HepG2 (cell line): ENCODE results near the gene MYO10. TPM values are rescaled to one million over a fixed set of nuclear protein-coding genes. Genes with fewer than 3 reads are reported as not detected.

Source experiments
- ATAC-seq: fragments of 200-7000 bp; cut with Tn5 transposase; 3 replicates; pipeline ENCODE4 v1.9.1; 2020; ENCODE audit warnings: mild to moderate bottlenecking, moderate library complexity
- BruUV-seq: library from RNA; stranded (reverse); fragments of 400-500 nt; replicated peaks from 2 replicates; lab custom pipeline; 2021; lab: Mats Ljungman, UMichigan
- CTCF ChIA-PET: fragments of 300-600 bp; formaldehyde crosslinking; extraction: SDS; loops from one replicate; lab custom pipeline; 2021; ENCODE audit warnings: low total read pairs, inconsistent platforms, low intra/inter-chr PET ratio; lab: Yijun Ruan, JAX
- POLR2A ChIA-PET: fragments of 350-600 bp; sonication (Branson Sonifier 250); formaldehyde crosslinking; loops from one replicate; lab custom pipeline; 2020; ENCODE audit warnings: antibody characterized with exemption, inconsistent platforms; lab: Yijun Ruan, JAX
- DNase-seq: peaks from one replicate; pipeline ENCODE4 v3.0.0-alpha.2; 2015; ENCODE audit warnings: low spot score
- FAIRE-seq: peaks from 3 replicates; lab custom pipeline; 2011; peaks lifted over from hg19 to GRCh38; lab: Jason Lieb, UNC
- H2AFZ ChIP-seq: one replicate; pipeline ENCODE4 v1.6.1; 2011; ENCODE audit warnings: low read length, inconsistent platforms
- H3K27ac ChIP-seq: fragments of 300-600 bp; 3 replicates; pipeline ENCODE4 v1.8.0; 2011; ENCODE audit warnings: mixed run types, mild to moderate bottlenecking, mixed read lengths, low read length, inconsistent platforms; ENCODE audit not compliant: insufficient read depth; ENCODE audit errors: extremely low read length
- H3K27me3 ChIP-seq, 2 experiments: fragments of 200-600 bp in 1 of 2; 2 replicates in 1 of 2; 3 replicates in 1 of 2; pipeline versions ENCODE4 v1.6.0 to v1.8.0; 2011; ENCODE audit warnings: low read length in 2 of 2, mild to moderate bottlenecking in 2 of 2, moderate library complexity in 2 of 2, inconsistent platforms in 1 of 2; ENCODE audit not compliant: insufficient read depth in 2 of 2, control insufficient read depth in 1 of 2
- H3K36me3 ChIP-seq, 2 experiments: fragments of 200-600 bp in 1 of 2; replicated peaks in 1 of 2; 2 replicates in 1 of 2; 3 replicates in 1 of 2; pipeline versions ENCODE4 v1.5.1 to v1.8.0; 2011; ENCODE audit warnings: low read length in 2 of 2, inconsistent platforms in 1 of 2; ENCODE audit not compliant: insufficient read depth in 2 of 2, control insufficient read depth in 1 of 2
- H3K4me1 ChIP-seq: 2 replicates; pipeline ENCODE4 v1.5.1; 2012; ENCODE audit warnings: low read length, inconsistent platforms; ENCODE audit not compliant: insufficient read depth
- H3K4me2 ChIP-seq: 2 replicates; pipeline ENCODE4 v1.6.0; 2011; ENCODE audit warnings: low read depth, low read length, inconsistent platforms
- H3K4me3 ChIP-seq, 3 experiments: fragments of 200-600 bp in 1 of 3; sonication (generic), shearing (Covaris generic) in 1 of 3; replicated peaks in 1 of 3; 2 replicates each; pipeline ENCODE4 v1.5.1; 2011 to 2016; ENCODE audit warnings: low read length in 3 of 3, inconsistent platforms in 2 of 3, low read depth in 2 of 3, mild to moderate bottlenecking in 2 of 3, control low read depth in 1 of 3, mixed read lengths in 1 of 3; ENCODE audit not compliant: insufficient read depth in 1 of 3
- H3K79me2 ChIP-seq: one replicate; pipeline ENCODE4 v1.6.1; 2011; ENCODE audit warnings: low read length, inconsistent platforms; ENCODE audit not compliant: insufficient read depth
- H3K9ac ChIP-seq: 2 replicates; pipeline ENCODE4 v1.6.0; 2011; ENCODE audit warnings: mild to moderate bottlenecking, low read depth, low read length, inconsistent platforms; ENCODE audit not compliant: insufficient read depth
- H3K9me3 ChIP-seq: 2 replicates; pipeline ENCODE4 v1.5.1; 2012; ENCODE audit warnings: mild to moderate bottlenecking, low read length
- H4K20me1 ChIP-seq: 2 replicates; pipeline ENCODE4 v1.6.0; 2011; ENCODE audit warnings: inconsistent platforms, mild to moderate bottlenecking, low read length, moderate library complexity; ENCODE audit not compliant: insufficient read depth
- ARNTL ChIP-seq: sonication (generic); formaldehyde crosslinking; IDR thresholded peaks from 2 replicates; pipeline ENCODE4 v1.4.0; 2020; ENCODE audit warnings: mild to moderate bottlenecking, missing genetic modification reagents
- CREM ChIP-seq, 2 experiments: sonication (generic) in 1 of 2; formaldehyde crosslinking in 1 of 2; IDR thresholded peaks; 2 replicates each; pipeline versions ENCODE4 v1.4.0 to v1.6.1; 2016 to 2020; ENCODE audit warnings: antibody characterized with exemption in 1 of 2, mild to moderate bottlenecking in 1 of 2, missing genetic modification reagents in 1 of 2
- FOSL1 ChIP-seq: sonication (generic); formaldehyde crosslinking; IDR thresholded peaks from 2 replicates; pipeline ENCODE4 v1.9.0; 2021; ENCODE audit warnings: missing genetic modification reagents, borderline replicate concordance
- GMEB2 ChIP-seq: IDR thresholded peaks from 2 replicates; pipeline ENCODE4 v1.6.1; 2016; ENCODE audit warnings: missing biosample characterization, missing genetic modification reagents, low read depth
- HNRNPH1 ChIP-seq: fragments of 200-400 bp; formaldehyde crosslinking; optimal IDR thresholded peaks from 2 replicates; pipeline ENCODE3; 2017; ENCODE audit warnings: mild to moderate bottlenecking, low read depth, low read length
- NCOA2 ChIP-seq: sonication (generic); formaldehyde crosslinking; IDR thresholded peaks from 2 replicates; pipeline ENCODE4 v1.8.0; 2022; ENCODE audit warnings: inconsistent platforms
- POLR2A ChIP-seq, 2 experiments: IDR thresholded peaks; 2 replicates each; pipeline ENCODE4 v1.6.1; 2011; ENCODE audit warnings: low read depth in 2 of 2, low read length in 2 of 2, mild to moderate bottlenecking in 1 of 2, moderate library complexity in 1 of 2; ENCODE audit not compliant: insufficient read depth in 1 of 2
- RBM22 ChIP-seq: fragments of 200-400 bp; formaldehyde crosslinking; optimal IDR thresholded peaks from 2 replicates; pipeline ENCODE3; 2017; ENCODE audit warnings: mild to moderate bottlenecking, low read length, moderate library complexity
- ZHX1 ChIP-seq: sonication (generic); formaldehyde crosslinking; IDR thresholded peaks from 2 replicates; pipeline ENCODE4 v1.8.1; 2022; ENCODE audit warnings: low read depth, mild to moderate bottlenecking, missing genetic modification reagents
- ZNF782 ChIP-seq: sonication (generic); formaldehyde crosslinking; IDR thresholded peaks from 2 replicates; pipeline ENCODE4 v1.4.0; 2020; ENCODE audit warnings: missing genetic modification reagents, mild to moderate bottlenecking, borderline replicate concordance
- WGBS: methylation state at CpG from one replicate; pipeline ENCODE4 v1.1.6; 2017; ENCODE audit warnings: low lambda C conversion rate; 5-methylcytosine and 5-hydroxymethylcytosine counted together
- in situ Hi-C: cut with HindIII; loops from 2 replicates; pipeline ENCODE4 v1.10.0; 2017; ENCODE audit warnings: low pct_unique_long_range_greater_than_20kb; ENCODE audit not compliant: extremely low pct_ligation_motif_present
- intact Hi-C: fragments of 100-400 bp; cut with micrococcal nuclease; formaldehyde crosslinking; loops from one replicate; pipeline ENCODE4 v1.10.0; 2022; ENCODE audit not compliant: unreplicated experiment
- polyA plus RNA-seq, 8 experiments: library from polyadenylated mRNA; depleted of rRNA in 3 of 8; stranded (reverse) in 7 of 8; unstranded in 1 of 8; fragments of >200 nt; fragmentation: Illumina TruSeq in 4 of 8; extraction: Trizol in 4 of 8; gene quantifications; 2 replicates each; pipeline versions ENCODE4 v1.2.1 to v1.2.3, GENCODE V29; 2011 to 2016; ENCODE audit warnings: low read depth in 4 of 8, missing spikeins in 1 of 8, mixed read lengths in 1 of 8; ENCODE audit not compliant: insufficient read depth in 1 of 8
- total RNA-seq, 5 experiments: library from RNA; depleted of rRNA; stranded (reverse); fragments of >200 nt; fragmentation: Illumina TruSeq; extraction: Trizol; gene quantifications; 2 replicates each; pipeline ENCODE4 v1.2.3, GENCODE V29; 2016; ENCODE audit warnings: low read depth in 1 of 5
- TF ChIP-seq, protein P1 (sequence below): sonication (generic); formaldehyde crosslinking; IDR thresholded peaks from 2 replicates; pipeline ENCODE4 v1.4.0; 2020; ENCODE audit warnings: missing genetic modification reagents
- TF ChIP-seq, protein P2 (sequence below): sonication (generic); formaldehyde crosslinking; IDR thresholded peaks from 2 replicates; pipeline ENCODE4 v1.4.0; 2020; ENCODE audit warnings: missing genetic modification reagents, mild to moderate bottlenecking, borderline replicate concordance

Gene MYO10
- total and polyA plus RNA-seq, 2 of the 13 experiments (the other 11 are each of a cell fraction or from before 2014, with no cell fraction given) = 4.5 to 14.0 TPM

DNA sequence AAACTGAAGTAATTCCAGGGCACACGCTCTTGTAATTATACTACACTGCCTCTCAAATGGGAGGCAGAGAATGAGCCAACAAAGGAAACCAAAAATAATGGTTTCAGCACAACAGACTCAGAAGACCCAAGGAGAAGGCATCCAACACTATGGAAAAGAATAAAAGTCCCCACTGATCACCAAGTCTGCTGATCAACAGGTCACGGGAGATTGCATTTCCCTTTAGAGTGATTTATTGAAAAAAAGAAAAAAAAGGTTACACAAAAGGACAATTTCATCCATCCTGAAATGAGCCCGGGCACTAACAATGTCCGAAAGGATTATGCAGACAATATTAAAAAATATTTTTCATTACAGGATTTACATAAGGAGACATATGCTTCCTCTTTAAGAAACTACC lies 28.8 kb downstream of the MYO10 start:
- H3K9ac ChIP-seq = no peak overlapping the region
- ChIA-PET POLR2A (no interaction called here), CTCF (no interaction called here)
- H3K36me3 ChIP-seq = no peaks in the 10 kb centered on the region
- DNase-seq = no peak
- no peak overlapping the region for H3K27ac ChIP-seq
- no peak overlapping the region for H2AFZ ChIP-seq
- no peaks in the 10 kb centered on the region for H3K27me3 ChIP-seq
- H3K9me3 ChIP-seq = no peaks in the 10 kb centered on the region
- FAIRE-seq = no peak
- in situ Hi-C loops = no loop called here
- no peak for ATAC-seq
- TF ChIP-seq, protein P1, sequence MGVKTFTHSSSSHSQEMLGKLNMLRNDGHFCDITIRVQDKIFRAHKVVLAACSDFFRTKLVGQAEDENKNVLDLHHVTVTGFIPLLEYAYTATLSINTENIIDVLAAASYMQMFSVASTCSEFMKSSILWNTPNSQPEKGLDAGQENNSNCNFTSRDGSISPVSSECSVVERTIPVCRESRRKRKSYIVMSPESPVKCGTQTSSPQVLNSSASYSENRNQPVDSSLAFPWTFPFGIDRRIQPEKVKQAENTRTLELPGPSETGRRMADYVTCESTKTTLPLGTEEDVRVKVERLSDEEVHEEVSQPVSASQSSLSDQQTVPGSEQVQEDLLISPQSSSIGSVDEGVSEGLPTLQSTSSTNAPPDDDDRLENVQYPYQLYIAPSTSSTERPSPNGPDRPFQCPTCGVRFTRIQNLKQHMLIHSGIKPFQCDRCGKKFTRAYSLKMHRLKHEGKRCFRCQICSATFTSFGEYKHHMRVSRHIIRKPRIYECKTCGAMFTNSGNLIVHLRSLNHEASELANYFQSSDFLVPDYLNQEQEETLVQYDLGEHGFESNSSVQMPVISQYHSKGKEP = no peak
- TF ChIP-seq, protein P2, sequence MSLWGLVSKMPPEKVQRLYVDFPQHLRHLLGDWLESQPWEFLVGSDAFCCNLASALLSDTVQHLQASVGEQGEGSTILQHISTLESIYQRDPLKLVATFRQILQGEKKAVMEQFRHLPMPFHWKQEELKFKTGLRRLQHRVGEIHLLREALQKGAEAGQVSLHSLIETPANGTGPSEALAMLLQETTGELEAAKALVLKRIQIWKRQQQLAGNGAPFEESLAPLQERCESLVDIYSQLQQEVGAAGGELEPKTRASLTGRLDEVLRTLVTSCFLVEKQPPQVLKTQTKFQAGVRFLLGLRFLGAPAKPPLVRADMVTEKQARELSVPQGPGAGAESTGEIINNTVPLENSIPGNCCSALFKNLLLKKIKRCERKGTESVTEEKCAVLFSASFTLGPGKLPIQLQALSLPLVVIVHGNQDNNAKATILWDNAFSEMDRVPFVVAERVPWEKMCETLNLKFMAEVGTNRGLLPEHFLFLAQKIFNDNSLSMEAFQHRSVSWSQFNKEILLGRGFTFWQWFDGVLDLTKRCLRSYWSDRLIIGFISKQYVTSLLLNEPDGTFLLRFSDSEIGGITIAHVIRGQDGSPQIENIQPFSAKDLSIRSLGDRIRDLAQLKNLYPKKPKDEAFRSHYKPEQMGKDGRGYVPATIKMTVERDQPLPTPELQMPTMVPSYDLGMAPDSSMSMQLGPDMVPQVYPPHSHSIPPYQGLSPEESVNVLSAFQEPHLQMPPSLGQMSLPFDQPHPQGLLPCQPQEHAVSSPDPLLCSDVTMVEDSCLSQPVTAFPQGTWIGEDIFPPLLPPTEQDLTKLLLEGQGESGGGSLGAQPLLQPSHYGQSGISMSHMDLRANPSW = no peak
- TF ChIP-seq GMEB2 (CRISPR knock-in tag) = no peak
- no peak for TF ChIP-seq POLR2A (IDR thresholded peaks at IDR 0.05; ENCODE audit: insufficient read depth in 1 of 2, low read depth in 2 of 2, low read length in 2 of 2)
- TF ChIP-seq NCOA2 (CRISPR knock-in tag) = no peak
- no peak for TF ChIP-seq ARNTL (CRISPR knock-in tag)
- TF ChIP-seq CREM (IDR thresholded peaks at IDR 0.05) = no peak
- TF ChIP-seq CREM (CRISPR knock-in tag; IDR thresholded peaks at IDR 0.05) = no peak
- no peak for TF ChIP-seq ZNF782 (CRISPR knock-in tag)
- TF ChIP-seq FOSL1 (CRISPR knock-in tag) = no peak
- no peak for TF ChIP-seq RBM22
- TF ChIP-seq ZHX1 (CRISPR knock-in tag) = no peak
- no peak for TF ChIP-seq HNRNPH1
- H3K4me2 ChIP-seq = no peak overlapping the region
- intact Hi-C loops = no loop called here
- H3K4me1 ChIP-seq = no peaks in the 10 kb centered on the region
- 70% methylated on average over 4 of the region's 4 CpGs for WGBS
- BruUV-seq = no TSS peak
- no peaks in the 10 kb centered on the region for H3K79me2 ChIP-seq
- H4K20me1 ChIP-seq = no peaks in the 10 kb centered on the region
- H3K4me3 ChIP-seq = no peak overlapping the region
